ENCODE measurements around the gene TMEM37.
A peak's percentile ranks its signal among the peaks of the same experiment; 100 is the strongest.
"Not testable (repeated sequence)": the region's sequence is repeated elsewhere in the genome, so short reads cannot be mapped to it uniquely, and the experiment has no call there.

TMEM37 gene, protein sequence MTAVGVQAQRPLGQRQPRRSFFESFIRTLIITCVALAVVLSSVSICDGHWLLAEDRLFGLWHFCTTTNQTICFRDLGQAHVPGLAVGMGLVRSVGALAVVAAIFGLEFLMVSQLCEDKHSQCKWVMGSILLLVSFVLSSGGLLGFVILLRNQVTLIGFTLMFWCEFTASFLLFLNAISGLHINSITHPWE

DNA sequence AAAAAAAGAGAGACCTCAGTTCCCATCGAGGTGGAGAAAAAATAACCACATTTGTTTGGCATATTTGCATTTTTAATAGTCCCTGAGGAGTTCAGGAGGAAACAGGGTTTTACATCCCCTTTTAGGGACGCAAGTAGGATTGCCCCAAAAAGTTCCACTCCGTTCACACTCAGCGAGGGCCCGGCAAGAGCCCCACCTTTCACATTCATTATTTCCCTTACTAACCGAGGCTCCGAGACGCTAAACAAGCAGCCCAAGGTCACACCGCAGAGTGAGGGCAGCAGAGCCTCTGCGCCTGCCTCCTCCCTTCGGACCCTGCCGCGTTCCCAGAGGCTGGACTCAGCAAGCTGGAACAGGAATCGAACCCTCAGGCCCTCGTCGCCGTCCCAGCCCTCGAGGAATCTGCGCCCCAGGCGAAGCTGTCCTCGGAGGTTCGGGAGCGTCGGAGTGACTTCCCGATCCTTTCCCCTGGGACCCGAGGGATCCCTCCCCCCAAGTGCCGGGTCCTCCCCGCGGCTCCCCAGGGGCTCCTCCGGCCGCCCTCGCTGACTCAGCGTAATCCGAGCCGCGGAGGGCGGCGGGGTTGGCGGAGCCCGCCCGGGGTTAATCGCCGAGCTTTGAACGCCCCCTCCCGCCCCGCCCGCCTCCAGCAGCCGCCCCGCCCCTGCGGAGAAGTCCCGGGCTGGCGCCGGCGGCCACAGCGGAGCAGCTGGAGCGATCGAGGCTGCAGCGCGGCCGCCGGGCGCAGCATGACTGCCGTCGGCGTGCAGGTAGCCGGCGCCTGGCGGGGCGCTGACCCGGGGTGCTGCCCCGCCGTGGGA, at the start of gene TMEM37:
TMEM37 (plus strand) TSS at position 700 of the 821 bp plus-strand sequence; CDS start at position 750, 50 bp downstream.
- DNase-seq (ENCODE audit: low spot score): peak; percentile 41

DNA sequence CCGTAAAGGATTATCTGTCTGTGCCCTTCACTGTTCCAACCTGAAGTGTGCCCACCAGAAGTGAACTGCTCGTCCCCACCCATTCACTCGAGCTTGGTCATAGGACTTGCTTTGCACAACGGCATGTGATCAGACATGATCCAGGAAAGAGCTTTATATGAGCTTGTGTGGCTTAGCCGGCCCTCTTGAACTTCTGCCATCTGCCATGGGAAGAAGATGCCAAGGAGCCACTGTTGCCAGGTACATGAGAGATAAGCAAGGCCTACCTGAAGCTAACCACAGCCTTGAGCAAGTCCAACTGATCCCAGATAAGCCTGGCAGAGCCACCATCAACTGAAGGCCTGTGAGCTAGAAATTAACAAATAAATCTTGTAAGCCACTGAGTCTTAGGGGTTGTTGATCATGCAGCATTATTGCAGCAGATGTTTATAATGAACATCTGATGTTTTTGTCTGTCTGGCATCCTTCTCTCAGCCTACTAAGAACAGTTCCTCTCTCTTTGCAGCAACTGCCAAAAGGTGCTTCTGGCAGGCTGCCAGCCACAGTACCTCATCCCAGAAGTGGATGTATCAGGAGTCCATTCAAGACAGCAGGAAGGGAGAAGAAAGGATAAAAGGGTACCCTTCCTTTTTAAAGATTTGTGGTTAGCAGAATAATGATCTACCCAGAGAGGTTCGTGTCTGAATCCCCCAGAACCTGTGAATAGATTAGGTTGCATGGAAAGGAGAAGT, 48.1 kb upstream of the TMEM37 start:
- DNase-seq (ENCODE audit: low spot score): no peak

DNA sequence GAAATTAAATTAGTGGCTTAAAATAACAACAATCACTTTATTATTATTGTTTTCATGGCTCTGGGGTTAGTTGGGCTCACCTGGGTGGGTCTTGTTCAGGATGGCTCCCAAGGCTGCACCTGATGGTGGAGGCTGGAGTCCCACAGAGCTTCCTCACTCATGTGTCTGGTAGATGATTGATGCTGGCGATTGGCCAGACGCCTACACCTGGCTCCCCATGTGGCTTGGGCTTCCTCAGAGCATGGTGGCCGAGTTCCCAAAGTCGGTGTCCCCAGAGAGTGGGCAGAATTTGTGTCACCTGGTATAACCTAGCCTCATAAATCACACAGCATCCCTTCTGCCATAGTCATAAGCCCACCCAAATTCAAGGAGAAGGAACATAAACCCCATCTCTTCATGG, 46.7 kb upstream of the TMEM37 start:
- no peak for DNase-seq (ENCODE audit: low spot score)

DNA sequence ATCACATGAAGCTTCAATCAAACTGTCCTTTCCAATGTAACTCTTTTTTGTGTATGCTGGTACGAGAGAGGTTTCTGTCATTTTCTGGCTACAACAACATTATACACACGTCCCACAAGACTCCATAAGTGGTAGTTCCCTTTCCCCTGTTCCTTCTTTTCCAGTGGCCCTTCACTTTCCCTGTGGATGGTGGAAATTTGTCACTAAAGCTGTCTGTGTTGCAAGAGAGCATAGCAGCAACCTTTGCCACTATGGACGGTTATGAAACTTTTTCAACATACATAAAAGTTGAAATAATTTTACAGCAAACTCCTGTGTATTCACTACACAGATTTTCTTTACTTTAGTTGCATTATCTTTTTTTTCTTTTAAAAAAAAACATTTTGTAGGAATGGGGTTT, 46.2 kb upstream of the TMEM37 start:
- DNase-seq (ENCODE audit: low spot score): no peak

DNA sequence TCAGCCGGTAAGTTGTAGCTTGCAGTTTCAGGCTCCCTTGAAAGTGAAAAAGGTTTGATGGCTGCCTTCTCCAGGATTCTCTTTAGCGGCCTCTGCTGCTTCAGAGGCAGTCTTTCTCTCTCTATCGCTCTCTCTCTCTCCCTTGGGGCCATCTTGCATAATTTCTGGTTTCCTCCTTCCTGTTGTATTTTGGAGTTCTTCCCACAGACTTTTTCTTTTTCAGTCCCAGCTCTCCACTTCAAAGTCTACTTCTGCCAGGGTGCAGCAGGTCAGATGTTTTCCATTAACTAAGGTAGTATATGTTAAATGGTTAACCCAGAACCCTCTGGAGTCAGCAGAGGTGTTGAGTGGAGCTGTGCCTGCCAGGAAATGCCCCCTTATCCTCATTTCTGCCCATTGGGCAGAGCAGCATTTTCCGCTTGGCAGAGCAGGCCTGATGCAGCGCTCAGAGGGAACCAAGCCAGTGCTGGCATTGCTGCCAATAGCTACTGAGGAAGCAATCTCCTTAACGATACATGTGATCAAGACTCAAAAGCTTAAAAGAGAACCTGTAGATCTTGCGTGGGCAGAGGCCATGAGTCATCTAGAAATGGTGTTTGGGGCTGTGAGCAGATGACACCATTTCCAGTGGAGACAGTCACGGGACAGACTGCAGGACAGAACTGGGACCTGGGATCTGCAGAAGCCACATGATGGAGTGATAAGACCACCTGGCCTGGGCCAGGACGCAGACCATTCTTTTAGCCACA, 44.1 kb upstream of the TMEM37 start:
- DNase-seq (ENCODE audit: low spot score): peak; percentile 96

DNA sequence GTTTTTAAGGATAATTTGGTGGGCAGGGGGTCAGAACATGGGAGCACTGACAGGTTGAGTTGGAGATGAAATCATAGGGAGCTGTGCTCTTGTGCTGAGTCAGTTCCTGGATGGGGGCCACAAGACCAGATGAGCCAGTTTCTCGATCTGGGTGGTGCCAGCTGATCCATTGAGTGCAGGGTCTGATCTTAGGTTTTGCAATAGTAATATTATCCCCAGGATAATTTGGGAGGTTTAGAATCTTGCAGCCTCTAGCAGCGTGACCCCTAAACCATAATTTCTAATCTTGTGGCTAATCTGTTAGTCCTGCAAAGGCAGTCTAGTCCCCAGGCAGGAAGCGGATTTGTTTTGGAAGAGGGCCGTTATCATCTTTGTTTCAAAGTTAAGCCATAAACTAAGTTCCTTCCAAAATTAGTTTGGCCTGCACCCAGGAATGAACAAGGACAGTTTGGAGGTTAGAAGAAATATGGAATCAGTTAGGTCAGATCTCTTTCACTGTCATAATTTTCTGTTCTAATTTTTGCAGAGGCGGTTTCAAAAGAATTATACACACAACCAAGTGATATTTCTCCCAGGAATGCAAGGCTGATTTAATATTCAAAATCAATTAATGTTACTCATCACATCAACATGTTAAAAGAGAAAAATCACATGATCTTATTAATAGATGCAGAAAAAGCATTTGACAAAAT, 41.9 kb upstream of the TMEM37 start:
- no peak for DNase-seq (ENCODE audit: low spot score)

DNA sequence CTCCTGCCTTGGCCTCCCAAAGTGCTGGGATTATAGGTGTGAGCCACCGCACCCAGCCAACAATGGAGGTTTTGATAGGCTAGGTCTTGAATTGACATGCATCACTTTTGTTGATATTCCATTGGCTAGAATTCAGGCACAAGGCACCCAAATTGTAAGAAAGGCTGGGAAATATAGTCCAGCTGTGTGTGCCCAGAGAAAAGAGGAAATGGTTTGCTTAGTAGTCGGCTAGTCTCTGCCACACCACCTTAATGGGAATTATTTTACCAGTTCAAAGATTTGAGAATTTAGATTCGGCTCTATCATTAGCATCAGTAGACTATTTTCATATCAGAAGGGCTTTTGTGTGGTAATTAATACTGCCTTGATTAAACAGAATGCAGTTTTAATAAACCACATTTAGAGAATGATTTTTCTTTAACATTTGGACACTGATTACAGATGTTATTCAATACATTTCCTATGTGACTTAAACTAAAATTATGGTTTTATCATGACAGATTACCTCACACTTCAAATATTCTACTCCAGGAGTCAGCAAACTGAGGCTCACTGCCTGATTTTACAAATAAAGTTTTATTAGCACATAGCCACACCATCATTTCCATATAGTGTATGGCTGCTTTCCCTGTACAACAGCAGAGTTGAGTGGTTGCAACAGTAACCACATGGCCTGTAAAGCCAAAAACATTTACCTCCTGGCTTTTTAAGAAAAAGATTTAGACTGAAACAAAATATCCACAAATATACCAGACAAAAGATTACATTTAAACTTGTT, 37.5 kb upstream of the TMEM37 start:
- DNase-seq (ENCODE audit: low spot score): no peak

DNA sequence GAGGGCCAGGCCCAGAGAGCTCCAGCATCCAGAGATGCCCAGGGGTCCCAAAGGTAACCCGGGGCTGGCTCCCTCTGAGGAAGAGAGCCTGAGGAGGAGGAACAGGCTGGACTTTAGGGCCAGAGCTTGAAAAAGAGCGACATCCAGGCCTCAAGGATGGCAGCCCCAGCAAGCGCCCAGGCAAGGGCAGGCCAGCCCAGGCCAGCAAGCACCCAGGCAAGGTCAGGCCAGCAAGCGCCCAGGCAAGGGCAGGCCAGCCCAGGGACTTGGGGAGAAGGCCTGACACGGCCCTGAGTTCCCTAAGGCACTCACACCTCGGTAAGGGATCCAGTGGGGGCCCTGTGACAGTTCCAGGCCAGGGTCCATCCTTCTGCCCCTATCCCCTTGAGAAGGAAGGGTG, 34.5 kb upstream of the TMEM37 start:
- DNase-seq (ENCODE audit: low spot score): no peak

DNA sequence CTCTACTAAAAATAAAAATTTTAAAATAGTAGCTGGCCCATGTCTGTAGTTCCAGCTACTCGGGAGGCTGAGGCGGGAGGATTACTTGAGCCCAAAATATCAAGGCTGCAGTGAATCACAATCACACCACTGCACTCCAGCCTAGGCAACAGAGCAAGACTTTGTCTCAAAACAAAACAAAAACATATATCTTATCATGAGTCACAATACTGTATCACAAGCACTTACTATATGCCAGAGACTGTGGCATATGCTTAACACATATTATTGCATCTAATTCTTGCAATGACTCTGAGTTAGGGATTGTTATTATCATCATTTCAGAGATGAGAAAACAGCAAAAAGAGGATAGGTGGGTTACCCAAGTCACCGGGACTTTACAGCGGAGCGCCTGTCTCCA, 29.5 kb upstream of the TMEM37 start:
- DNase-seq (ENCODE audit: low spot score): no peak

DNA sequence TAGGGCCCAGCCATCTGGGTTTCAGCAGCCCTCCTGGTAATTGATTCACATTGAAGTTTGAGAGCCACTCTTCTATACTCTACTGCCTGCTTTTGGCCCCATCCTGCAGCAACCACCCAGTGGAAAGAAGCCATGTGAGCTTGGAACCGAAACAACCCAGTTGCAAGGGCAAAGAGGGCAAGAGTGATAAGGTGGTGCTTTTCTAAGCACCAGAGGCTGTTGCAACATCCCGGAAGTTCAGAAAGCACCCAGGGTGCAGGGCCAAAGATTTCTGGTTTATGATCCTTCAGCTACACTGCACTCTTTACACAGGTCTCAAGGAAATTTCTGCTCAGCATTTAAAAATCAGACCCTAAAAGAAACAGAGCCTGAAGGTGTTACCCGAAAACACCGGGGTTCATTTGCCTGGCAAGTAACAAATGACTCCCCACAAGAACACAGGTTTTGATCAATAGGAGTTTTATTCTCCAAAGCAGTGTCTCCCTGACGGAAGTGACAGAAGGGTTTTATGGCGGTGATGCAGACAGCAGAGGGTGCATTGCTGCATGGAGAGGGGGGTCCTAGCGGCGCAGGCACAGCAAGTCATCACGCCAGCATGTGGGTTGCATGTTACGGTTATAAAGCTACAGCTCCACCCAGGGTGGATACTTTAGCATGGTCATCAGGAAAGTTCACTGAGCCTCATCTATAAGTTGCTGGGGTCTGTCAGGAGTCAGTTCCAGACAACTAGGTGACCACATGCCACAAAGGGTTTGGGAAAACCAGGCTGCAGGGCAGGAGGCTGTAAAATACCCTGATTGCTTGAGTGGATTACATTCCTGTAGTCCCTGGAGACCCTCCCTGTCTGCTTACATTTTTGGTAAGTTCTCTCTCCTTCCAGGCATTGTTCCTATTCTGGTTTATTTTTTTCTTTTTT, 28.8 kb upstream of the TMEM37 start:
- DNase-seq (ENCODE audit: low spot score): no peak

DNA sequence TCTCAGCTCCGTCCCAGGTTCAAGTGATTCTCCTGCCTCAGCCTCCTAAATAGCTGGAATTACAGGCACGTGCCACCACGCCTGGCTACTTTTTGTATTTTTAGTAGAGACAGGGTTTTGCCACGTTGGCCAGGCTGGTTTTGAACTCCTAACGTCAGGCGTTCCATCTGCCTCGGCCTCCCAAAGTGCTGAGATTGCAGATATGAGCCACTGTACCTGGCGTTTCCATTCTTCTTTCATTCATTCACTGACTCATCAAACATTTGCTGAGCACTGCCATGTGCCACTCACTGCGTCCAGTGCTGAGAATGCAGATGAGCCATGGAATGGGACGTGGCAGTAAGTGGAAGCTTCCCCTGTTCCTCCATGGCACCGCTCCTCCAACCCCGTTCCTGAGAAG, 28.0 kb upstream of the TMEM37 start:
- DNase-seq (ENCODE audit: low spot score): not testable (repeated sequence)

DNA sequence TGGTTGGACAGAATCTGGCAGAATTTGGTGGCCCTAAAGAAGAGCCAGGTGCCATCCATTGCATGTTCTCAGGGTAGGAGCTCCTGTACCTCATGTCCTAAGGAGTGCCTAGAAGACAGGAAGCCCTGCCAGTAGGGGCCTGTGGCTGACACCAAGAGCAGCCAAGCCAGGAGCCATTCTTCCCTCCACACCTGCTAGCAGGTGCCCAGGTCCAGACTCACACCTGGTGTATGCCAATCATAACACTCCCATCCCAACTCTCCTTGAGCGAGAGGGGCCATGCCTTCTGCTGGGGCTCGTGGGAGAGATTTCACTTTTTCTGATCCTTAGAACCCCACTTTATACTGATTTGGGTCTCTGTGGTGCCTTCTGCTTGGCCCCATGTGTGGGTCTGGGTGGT, 26.5 kb upstream of the TMEM37 start:
- no peak for DNase-seq (ENCODE audit: low spot score)

DNA sequence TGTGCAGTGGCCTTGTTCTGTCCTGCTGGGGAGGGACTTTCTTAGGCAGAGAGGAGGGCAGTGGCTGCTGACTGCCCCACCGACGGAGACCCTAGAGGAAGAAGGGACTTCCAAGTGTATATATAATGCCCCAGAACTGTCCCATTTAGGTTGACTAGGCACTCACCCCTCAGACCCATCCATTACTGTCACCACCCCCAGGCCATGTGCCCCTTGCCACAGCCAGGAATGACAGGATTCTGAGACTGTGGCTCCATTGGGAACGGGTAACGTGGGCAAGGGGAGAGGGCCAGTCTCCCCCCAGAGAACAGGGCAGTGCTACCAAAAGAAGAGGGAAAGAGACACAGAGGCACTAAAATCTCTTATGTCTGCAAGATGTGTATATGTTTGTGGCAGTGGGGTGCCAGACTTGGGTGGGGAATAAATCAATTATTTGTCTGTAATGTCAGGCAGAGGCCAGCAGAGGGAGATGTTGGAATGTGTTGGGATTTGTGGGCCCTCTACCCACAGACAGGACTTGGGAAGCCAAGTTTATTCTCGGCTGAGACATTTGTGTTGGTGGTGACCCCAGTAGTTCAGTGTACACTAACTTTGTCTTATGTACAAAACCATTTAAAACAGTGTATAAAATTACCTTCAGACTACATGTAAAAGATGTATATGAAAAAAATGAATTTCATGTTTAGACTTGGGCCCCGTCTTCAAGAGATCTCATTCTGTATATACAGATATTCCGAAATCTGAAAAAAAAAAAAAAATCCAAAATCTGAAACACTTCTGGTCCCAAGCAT, 24.0 kb upstream of the TMEM37 start:
- peak; percentile 60 for DNase-seq (ENCODE audit: low spot score)

DNA sequence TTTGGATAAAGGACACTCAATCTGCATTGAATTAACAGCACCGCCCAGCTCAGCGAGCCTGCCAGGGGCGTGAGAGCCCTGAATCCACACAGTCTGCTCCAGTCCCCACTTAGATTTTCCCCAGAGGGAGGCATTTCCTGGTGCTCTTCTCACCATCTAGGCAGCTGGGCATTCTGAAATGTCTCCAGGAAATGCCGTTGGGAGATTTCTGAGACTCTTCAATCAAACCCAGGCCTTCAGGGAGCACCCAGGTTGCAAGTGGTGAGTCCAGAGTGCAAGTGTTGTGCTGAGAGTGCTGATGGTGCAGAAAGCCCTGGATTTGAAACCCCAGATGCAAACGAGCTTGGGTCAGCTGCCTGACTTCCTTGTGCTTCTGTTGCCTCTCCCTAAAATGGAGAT, 23.4 kb upstream of the TMEM37 start:
- no peak for DNase-seq (ENCODE audit: low spot score)

DNA sequence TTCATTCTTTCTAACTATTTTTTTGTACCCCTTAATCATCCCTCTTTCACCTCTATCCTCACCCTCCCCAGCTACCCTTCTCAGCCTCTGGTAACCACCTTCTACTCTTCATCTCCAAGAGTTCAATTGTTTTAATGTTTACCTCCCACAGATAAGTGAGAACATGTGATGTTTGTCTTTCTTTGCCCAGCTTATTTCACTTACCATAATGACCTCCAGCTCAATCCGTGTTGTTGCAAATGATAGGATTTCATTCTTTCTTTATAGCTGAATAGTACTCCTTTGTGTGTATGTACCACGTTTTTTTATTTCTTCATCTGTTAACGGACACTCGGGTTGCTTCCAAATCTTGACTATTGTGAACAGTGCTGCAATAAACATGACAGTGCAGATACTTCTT, 22.1 kb upstream of the TMEM37 start:
- no peak for DNase-seq (ENCODE audit: low spot score)

DNA sequence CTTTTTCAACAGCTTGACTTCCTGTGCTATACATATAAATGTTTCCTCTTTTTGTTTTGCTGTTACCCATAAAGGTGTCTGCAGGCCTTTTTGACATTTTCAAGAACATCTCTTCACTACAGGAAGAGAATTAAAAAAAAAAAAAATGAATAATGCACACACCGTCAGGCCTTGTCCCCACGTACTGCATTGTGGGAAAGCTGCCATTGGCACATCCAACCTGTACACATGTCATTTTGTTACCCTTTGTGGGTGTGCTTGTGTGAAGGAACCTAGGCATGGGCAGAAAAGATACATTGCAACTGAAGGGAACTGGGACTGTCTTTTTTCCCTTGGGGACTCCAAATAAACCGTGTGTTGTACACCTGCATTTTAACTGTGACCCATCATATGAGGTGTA, 16.8 kb upstream of the TMEM37 start:
- DNase-seq (ENCODE audit: low spot score): no peak

DNA sequence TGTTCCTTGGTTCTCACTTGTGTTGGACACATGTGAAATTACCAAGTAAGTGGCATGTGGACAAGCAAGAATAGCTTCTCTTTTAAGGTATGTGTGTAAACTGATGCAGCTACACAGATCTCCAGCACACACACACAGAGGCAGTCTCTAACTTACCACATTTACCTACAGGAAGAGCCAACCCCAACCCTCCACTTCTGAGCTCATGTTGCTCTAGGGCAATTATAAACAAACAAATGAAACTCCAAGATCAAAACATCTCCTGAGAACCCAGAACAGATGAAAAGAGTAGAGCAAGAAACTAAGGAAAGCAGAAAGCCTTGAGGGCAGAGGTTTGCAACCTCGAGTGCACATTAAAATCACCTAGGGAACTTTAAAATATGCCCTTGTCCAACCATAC, 16.0 kb upstream of the TMEM37 start:
- no peak for DNase-seq (ENCODE audit: low spot score)

DNA sequence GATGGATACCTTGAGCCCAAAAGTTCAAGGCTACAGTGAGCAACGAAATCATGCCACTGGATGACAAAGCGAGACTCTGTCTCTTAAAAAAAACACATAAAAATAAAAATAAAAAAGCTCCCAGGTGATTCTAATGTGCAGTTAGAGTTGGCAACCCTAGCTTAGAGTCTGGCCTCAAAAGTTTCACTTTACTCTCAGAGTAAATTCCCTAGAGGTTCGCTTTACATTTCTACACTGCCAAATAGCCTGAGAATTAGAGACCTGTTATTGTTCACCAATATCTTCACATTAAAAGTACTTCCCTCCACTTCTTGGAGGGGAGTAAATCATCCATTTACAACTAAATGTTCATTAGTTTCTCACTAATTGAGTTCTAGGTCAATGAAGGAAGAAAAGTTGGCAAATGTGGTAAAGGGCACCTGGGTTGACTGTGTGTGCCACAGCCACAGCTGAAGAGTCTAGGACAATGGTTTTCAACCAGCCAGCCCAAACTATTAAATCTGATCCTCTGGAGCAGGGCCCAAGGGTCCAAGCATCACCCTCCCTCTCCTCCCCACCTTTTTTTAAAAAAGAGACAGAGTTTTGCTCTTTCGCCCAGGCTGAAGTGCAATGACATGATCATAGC, 15.2 kb upstream of the TMEM37 start:
- DNase-seq (ENCODE audit: low spot score): no peak

DNA sequence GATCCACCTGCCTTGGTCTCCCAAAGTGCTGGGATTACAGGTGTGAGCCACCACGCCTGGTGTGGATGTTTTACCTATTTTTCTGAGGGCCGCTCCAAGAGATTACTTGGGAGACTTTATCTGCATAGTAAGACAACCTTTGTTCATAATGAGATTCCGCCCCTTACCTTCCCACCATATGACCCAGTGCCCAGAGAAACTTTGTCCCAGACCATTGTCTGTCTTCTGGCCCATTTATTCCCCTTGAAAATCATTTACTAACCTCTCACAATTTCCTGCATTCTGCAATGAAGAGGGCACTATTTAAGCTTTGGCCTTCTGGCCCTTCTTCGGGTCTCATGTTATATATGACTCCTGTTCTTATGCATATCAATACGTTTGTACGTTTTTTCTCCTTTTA, 13.7 kb upstream of the TMEM37 start:
- DNase-seq (ENCODE audit: low spot score): no peak

All from COLO829 (cell line).